Osteoblast (primary cell): Measurements from ENCODE around the gene BSN. TPM values are rescaled to one million over a fixed set of nuclear protein-coding genes. Genes with fewer than 3 reads are reported as not detected.

Source experiments
- DNase-seq: peaks from one replicate; pipeline ENCODE4 v3.0.0; 2011; ENCODE audit warnings: low spot score, mixed read lengths; ENCODE audit not compliant: insufficient read length; ENCODE audit errors: missing footprints
- H2AFZ ChIP-seq: 2 replicates; pipeline ENCODE4 v1.6.0; 2011; ENCODE audit warnings: mild to moderate bottlenecking, low read length
- H3K27ac ChIP-seq: 2 replicates; pipeline ENCODE4 v1.5.1; 2011; ENCODE audit warnings: mild to moderate bottlenecking, low read depth, low read length, moderate library complexity
- H3K27me3 ChIP-seq: 2 replicates; pipeline ENCODE4 v1.6.0; 2012; ENCODE audit warnings: mild to moderate bottlenecking, control low read depth, inconsistent platforms, low read length, moderate library complexity; ENCODE audit not compliant: insufficient read depth
- H3K36me3 ChIP-seq: 2 replicates; pipeline ENCODE4 v1.5.1; 2011; ENCODE audit warnings: mild to moderate bottlenecking, low read length, control low read depth, moderate library complexity; ENCODE audit not compliant: insufficient read depth
- H3K4me1 ChIP-seq: 2 replicates; pipeline ENCODE4 v1.5.1; 2011; ENCODE audit warnings: mild to moderate bottlenecking, low read length, control low read depth, moderate library complexity; ENCODE audit not compliant: insufficient read depth
- H3K4me2 ChIP-seq: 2 replicates; pipeline ENCODE4 v1.6.0; 2011; ENCODE audit warnings: mild to moderate bottlenecking, low read length; ENCODE audit not compliant: insufficient read depth
- H3K4me3 ChIP-seq: fragments of 200-600 bp; sonication (generic); 3 replicates; pipeline ENCODE4 v1.5.1; 2012; ENCODE audit warnings: mild to moderate bottlenecking, low read length, inconsistent platforms; ENCODE audit not compliant: insufficient read depth
- H3K79me2 ChIP-seq: 2 replicates; pipeline ENCODE4 v1.6.0; 2012; ENCODE audit warnings: mild to moderate bottlenecking, low read length, control low read depth, inconsistent platforms; ENCODE audit not compliant: insufficient read depth
- H3K9me3 ChIP-seq: 2 replicates; pipeline ENCODE4 v1.5.1; 2011; ENCODE audit warnings: low read depth, low read length, control low read depth
- H4K20me1 ChIP-seq: 2 replicates; pipeline ENCODE4 v1.6.0; 2012; ENCODE audit warnings: mild to moderate bottlenecking, low read length, control low read depth; ENCODE audit not compliant: insufficient read depth
- CTCF ChIP-seq: IDR thresholded peaks from 2 replicates; pipeline ENCODE4 v1.5.1; 2011; ENCODE audit warnings: mild to moderate bottlenecking, low read depth, low read length, moderate library complexity; ENCODE audit errors: extremely low read depth
- total RNA-seq: library from RNA; depleted of rRNA; stranded (reverse); fragments of >200 nt; gene quantifications from 2 replicates; pipeline ENCODE4 v1.2.3, GENCODE V29; 2012

BSN gene
- total RNA-seq, 1 donor, result under 0.01 TPM

GRCh38 chr3:49512781-49513355, 41.4 kb upstream of the BSN start:
- DNase-seq, result no peak
- Histone ChIP-seq H4K20me1 (no peaks in the 10 kb centered on the region), H2AFZ (no peak overlapping the region), H3K4me1 (no peaks in the 10 kb centered on the region), H3K79me2 (peaks cover 3% of the 10 kb centered on the region), H3K4me2 (no peak overlapping the region), H3K36me3 (no peaks in the 10 kb centered on the region), H3K9me3 (no peaks in the 10 kb centered on the region), H3K27ac (no peak overlapping the region), H3K27me3 (no peaks in the 10 kb centered on the region), H3K4me3 (no peak overlapping the region)
- TF ChIP-seq CTCF, result no peak

- Histone ChIP-seq H3K27ac (no peak overlapping the region), H4K20me1 (peaks cover under 1% of the 10 kb centered on the region), H3K9me3 (no peaks in the 10 kb centered on the region), H3K79me2 (peaks cover 3% of the 10 kb centered on the region), H3K4me2 (no peak overlapping the region), H3K4me1 (no peaks in the 10 kb centered on the region), H2AFZ (no peak overlapping the region), H3K36me3 (no peaks in the 10 kb centered on the region), H3K27me3 (no peaks in the 10 kb centered on the region), H3K4me3 (no peak overlapping the region)
- no peak for TF ChIP-seq CTCF
- no peak for DNase-seq
These were observed 40.7 kb upstream of the BSN start for GRCh38 chr3:49513494-49514124.

- DNase-seq, result peak; percentile 37
- H3K4me1 ChIP-seq, result no peaks in the 10 kb centered on the region
- H3K36me3 ChIP-seq, result no peaks in the 10 kb centered on the region
- H3K4me2 ChIP-seq, result no peak overlapping the region
- TF ChIP-seq CTCF, result no peak
- peaks cover 2% of the 10 kb centered on the region for H3K79me2 ChIP-seq
- no peak overlapping the region for H3K27ac ChIP-seq
- no peak overlapping the region for H3K4me3 ChIP-seq
- no peak overlapping the region for H2AFZ ChIP-seq
- H4K20me1 ChIP-seq, result peaks cover 10% of the 10 kb centered on the region
- no peaks in the 10 kb centered on the region for H3K27me3 ChIP-seq
- no peaks in the 10 kb centered on the region for H3K9me3 ChIP-seq
These were observed 36.3 kb upstream of the BSN start for GRCh38 chr3:49518016-49518415.

- H2AFZ ChIP-seq, result no peak overlapping the region
- no peak overlapping the region for H3K4me2 ChIP-seq
- peaks cover 15% of the 10 kb centered on the region for H4K20me1 ChIP-seq
- TF ChIP-seq CTCF, result no peak
- H3K79me2 ChIP-seq, result peaks cover 2% of the 10 kb centered on the region
- H3K4me1 ChIP-seq, result no peaks in the 10 kb centered on the region
- DNase-seq, result no peak
- no peak overlapping the region for H3K4me3 ChIP-seq
- no peak overlapping the region for H3K27ac ChIP-seq
- H3K9me3 ChIP-seq, result no peaks in the 10 kb centered on the region
- no peaks in the 10 kb centered on the region for H3K36me3 ChIP-seq
- H3K27me3 ChIP-seq, result no peaks in the 10 kb centered on the region
These were observed 35.8 kb upstream of the BSN start for GRCh38 chr3:49518441-49518840.
